BLaER1 (cell line): Measurements from ENCODE around the gene PPARA.

Experiments used
- H3K27ac ChIP-seq: shearing (Covaris generic); formaldehyde crosslinking; 2 replicates; pipeline ENCODE4 v1.8.1; 2022
- H3K27me3 ChIP-seq: shearing (Covaris generic); formaldehyde crosslinking; 2 replicates; pipeline ENCODE4 v1.8.1; 2022
- H3K36me3 ChIP-seq: shearing (Covaris generic); formaldehyde crosslinking; 2 replicates; pipeline ENCODE4 v1.8.1; 2022
- H3K4me1 ChIP-seq: shearing (Covaris generic); formaldehyde crosslinking; 2 replicates; pipeline ENCODE4 v1.8.1; 2022
- H3K4me2 ChIP-seq: shearing (Covaris generic); formaldehyde crosslinking; 2 replicates; pipeline ENCODE4 v1.8.1; 2022
- H3K4me3 ChIP-seq: shearing (Covaris generic); formaldehyde crosslinking; 2 replicates; pipeline ENCODE4 v1.8.1; 2022
- H3K9ac ChIP-seq: shearing (Covaris generic); formaldehyde crosslinking; 2 replicates; pipeline ENCODE4 v1.8.1; 2022
- H3K9me3 ChIP-seq: shearing (Covaris generic); formaldehyde crosslinking; 2 replicates; pipeline ENCODE4 v1.8.1; 2022
- H4K20me1 ChIP-seq: shearing (Covaris generic); formaldehyde crosslinking; 2 replicates; pipeline ENCODE4 v1.8.1; 2022
- Cebpa-rat ChIP-seq: shearing (Covaris generic); IDR thresholded peaks from 2 replicates; pipeline ENCODE4 v1.8.1; 2022

The PPARA gene

GRCh38 chr22:46267431-46268279 lies 117.3 kb downstream of the PPARA start, which contains the start of gene TTC38:
TTC38 (plus strand) TSS chr22:46268008; CDS start chr22:46268040, 32 bp downstream.
- Histone ChIP-seq H3K27me3 (peaks cover 17% of the 10 kb centered on the region), H3K9ac (peak within 1 kb of the TSS; percentile 60), H3K4me3 (peak within 1 kb of the TSS; percentile 67), H4K20me1 (no peaks in the 10 kb centered on the region), H3K9me3 (peaks cover 43% of the 10 kb centered on the region), H3K36me3 (no peaks in the 10 kb centered on the region; the same call in 1 of the 2 replicates), H3K27ac (no peak within 1 kb of the TSS; the same call in 1 of the 2 replicates), H3K4me1 (peaks cover 35% of the 10 kb centered on the region), H3K4me2 (peak within 1 kb of the TSS; percentile 91)
- no peak for TF ChIP-seq Cebpa-rat

DNA sequence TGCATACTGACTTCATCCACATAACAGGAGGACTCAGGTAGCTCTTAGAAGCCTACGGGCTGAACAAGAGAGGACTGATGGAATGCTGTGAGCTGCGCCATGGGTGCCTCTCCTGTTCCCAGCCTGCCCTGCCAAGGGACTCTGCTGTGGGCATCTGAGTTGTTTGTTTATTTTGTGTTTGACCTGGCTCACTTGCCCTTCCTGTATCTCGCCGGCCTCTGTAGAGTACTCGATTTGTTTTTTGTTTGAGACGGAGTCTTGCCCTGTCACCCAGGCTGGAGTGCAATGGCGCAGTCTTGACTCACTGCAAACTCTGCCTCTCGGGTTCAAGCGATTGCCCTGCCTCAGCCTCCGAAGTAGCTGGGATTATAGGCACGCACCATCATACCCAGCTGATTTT lies 119.2 kb downstream of the PPARA start:
- no peak overlapping the region for H3K9ac ChIP-seq
- no peak overlapping the region for H3K27ac ChIP-seq
- no peak overlapping the region for H3K4me2 ChIP-seq
- no peak overlapping the region for H3K4me3 ChIP-seq
- H3K9me3 ChIP-seq = peaks cover 24% of the 10 kb centered on the region
- peaks cover 48% of the 10 kb centered on the region for H3K4me1 ChIP-seq
- no peaks in the 10 kb centered on the region for H4K20me1 ChIP-seq
- TF ChIP-seq Cebpa-rat = no peak
- H3K27me3 ChIP-seq = peaks cover 17% of the 10 kb centered on the region
- no peaks in the 10 kb centered on the region; the same call in 1 of the 2 replicates for H3K36me3 ChIP-seq

DNA sequence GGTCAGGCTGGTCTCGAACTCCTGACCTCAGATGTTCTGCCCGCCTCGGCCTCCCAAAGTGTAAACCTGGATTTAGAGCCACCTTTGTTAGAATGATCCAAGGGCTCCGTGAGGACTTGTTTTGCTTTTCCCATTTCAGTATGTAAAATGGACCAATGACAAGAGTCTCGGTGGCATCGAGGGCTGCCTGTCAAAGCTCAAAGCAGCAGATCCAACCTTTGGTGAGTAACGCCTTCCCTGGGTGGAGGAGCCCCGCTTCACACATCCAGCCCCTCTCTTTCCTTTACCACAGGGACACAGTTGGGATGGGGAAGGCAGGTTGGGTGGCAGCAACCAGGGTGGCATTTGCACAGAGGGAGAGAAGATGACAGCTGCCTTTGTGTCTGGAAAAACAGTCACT lies 121.9 kb downstream of the PPARA start:
- peaks cover 5% of the 10 kb centered on the region; the same call in 1 of the 2 replicates for H3K9me3 ChIP-seq
- H3K36me3 ChIP-seq = peaks cover 14% of the 10 kb centered on the region; the same call in 1 of the 2 replicates
- no peak overlapping the region for H3K4me3 ChIP-seq
- peaks cover 51% of the 10 kb centered on the region for H3K4me1 ChIP-seq
- H3K27ac ChIP-seq = no peak overlapping the region
- H3K27me3 ChIP-seq = peaks cover 10% of the 10 kb centered on the region
- no peaks in the 10 kb centered on the region for H4K20me1 ChIP-seq
- H3K4me2 ChIP-seq = peak overlapping the region; percentile 20
- TF ChIP-seq Cebpa-rat = no peak
- H3K9ac ChIP-seq = no peak overlapping the region

DNA sequence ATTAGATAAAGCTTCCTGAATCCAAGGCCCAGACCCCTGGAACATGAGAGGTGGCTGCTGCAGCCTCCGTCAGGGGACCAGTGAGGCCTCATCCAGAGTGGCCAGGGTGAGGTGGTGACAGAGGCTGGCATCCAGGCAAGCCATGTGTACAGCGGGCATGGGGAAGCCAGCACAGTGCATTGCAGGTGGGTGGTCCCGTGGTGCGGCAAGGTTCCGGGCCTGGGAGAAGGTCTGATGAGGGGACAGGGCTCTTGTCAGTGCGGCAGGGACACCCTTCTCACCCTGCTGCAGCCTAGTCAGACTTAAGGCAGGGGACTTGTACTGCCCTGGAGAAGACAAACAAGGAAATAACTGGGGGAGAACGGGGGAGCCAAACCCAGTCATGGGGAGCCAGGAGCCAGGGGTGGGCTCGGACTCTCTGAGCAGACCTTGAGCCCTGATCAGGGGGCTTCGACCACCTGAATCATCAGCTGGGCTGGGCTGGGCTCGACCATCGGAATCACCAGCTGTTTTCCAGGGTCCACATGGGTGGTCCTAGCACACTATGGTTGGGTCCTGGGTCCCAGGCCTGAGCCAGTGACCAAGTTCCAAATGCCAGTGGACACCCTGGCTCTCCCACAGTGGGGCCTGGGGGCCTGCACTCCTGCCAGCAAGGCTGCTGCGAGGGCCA lies 122.6 kb downstream of the PPARA start:
- Histone ChIP-seq H3K36me3 (peaks cover 18% of the 10 kb centered on the region; the same call in 1 of the 2 replicates), H4K20me1 (no peaks in the 10 kb centered on the region), H3K27me3 (peaks cover 6% of the 10 kb centered on the region), H3K4me3 (no peak overlapping the region), H3K9me3 (peaks cover 5% of the 10 kb centered on the region; the same call in 1 of the 2 replicates), H3K27ac (no peak overlapping the region), H3K9ac (no peak overlapping the region), H3K4me1 (peaks cover 46% of the 10 kb centered on the region), H3K4me2 (peak overlapping the region; percentile 8; the same call in 1 of the 2 replicates)
- TF ChIP-seq Cebpa-rat = no peak

DNA sequence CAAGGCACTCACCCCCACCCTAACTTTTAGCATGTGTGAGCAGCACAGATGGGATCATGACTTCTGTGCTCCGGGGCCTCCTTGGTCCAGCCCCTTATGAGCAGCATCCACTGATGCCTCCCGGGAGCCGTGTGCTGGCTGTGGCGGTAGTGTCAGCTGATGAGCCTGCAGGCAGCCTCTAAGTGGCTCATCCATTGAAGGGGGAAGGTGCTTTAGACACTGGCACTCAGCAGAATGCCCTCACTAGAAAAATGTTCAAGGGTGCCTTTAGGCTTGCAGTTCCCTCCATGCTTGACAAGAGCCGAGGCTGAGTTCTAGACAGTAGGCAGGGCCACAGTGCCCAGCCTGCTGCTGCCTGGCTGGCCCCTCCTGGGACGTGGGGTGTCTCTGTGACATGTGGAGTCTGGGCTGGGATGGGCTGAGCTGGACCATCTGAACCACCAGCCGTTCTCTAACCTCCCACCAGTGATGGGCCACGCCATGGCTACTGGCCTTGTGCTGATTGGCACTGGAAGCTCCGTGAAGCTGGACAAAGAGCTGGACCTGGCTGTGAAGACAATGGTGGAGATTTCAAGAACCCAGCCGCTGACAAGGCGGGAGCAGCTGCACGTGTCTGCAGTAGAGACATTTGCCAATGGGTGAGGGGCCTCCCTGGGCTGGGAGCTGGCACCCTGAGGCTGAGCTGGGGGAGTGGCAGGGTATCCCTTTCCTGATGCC lies 123.3 kb downstream of the PPARA start:
- no peak overlapping the region for H3K27ac ChIP-seq
- no peaks in the 10 kb centered on the region for H3K27me3 ChIP-seq
- H3K36me3 ChIP-seq = peaks cover 25% of the 10 kb centered on the region

GRCh38 chr22:46274381-46274780 lies 124.1 kb downstream of the PPARA start:
- Histone ChIP-seq H3K4me1 (peaks cover 39% of the 10 kb centered on the region), H3K36me3 (peaks cover 33% of the 10 kb centered on the region), H4K20me1 (no peaks in the 10 kb centered on the region), H3K4me3 (no peak overlapping the region), H3K9ac (no peak overlapping the region), H3K27me3 (no peaks in the 10 kb centered on the region), H3K27ac (no peak overlapping the region), H3K4me2 (no peak overlapping the region), H3K9me3 (peaks cover 5% of the 10 kb centered on the region; the same call in 1 of the 2 replicates)
- TF ChIP-seq Cebpa-rat = no peak

More for the DNA sequence above, 123.3 kb downstream of the PPARA start:
- Histone ChIP-seq H3K9me3 (peaks cover 5% of the 10 kb centered on the region; the same call in 1 of the 2 replicates), H3K4me3 (no peak overlapping the region), H4K20me1 (no peaks in the 10 kb centered on the region), H3K9ac (no peak overlapping the region), H3K4me1 (peaks cover 39% of the 10 kb centered on the region), H3K4me2 (no peak overlapping the region; the same call in 1 of the 2 replicates)
- TF ChIP-seq Cebpa-rat = no peak

DNA sequence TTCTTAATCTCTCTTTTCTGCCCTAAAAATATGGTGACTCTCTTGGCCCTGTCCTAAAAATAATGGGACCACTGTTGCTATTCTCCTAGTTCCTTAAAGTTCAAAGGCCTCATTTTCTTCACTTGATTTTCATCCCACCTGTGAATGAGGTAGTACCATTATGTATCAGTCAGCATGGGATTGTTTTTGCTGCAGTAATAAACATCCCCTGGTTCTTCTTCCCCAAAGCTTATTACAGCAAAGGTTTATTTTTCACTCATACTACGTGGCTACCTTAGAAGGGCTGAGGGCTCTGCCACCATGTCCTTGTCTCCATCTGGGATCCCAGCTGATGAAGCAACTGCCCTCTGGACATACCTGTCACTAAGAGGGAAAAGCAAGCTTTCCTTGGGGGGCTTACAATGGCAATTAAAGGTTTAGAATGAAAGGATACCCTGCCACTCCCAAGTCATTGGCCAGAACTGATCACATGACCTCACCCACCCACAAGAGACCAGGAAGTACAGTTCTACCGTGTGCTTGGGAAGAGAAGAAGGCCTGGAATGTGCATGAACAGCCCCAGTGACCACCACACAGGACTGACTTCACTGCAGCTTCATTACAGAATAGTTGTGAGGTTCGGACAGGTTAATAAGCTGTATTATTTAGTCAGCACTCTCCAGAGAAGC lies 125.3 kb downstream of the PPARA start:
- Histone ChIP-seq H3K36me3 (peaks cover 44% of the 10 kb centered on the region), H3K27ac (no peak overlapping the region), H3K9ac (no peak overlapping the region), H3K27me3 (no peaks in the 10 kb centered on the region), H3K4me3 (no peak overlapping the region), H3K9me3 (peaks cover 5% of the 10 kb centered on the region; the same call in 1 of the 2 replicates), H3K4me1 (peaks cover 42% of the 10 kb centered on the region), H4K20me1 (no peaks in the 10 kb centered on the region), H3K4me2 (no peak overlapping the region)
- TF ChIP-seq Cebpa-rat = no peak

DNA sequence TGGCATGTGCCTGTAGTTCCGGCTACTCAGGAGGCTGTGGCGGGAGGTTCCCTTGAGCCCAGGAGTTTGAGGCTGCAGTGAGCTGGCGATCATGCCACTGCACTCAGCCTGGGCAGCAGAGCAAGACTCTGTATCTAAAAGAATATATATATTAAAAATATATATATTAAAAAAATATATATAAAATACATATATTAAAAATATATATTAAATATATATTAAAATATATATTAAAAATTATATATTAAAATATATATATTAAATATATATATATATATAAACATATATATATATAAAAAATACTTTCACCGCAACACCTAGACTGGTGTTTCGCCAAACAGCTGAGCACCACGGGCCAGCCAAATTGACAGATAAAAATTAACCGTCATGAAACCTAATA lies 126.2 kb downstream of the PPARA start:
- Histone ChIP-seq H4K20me1 (no peaks in the 10 kb centered on the region), H3K9me3 (peaks cover 5% of the 10 kb centered on the region; the same call in 1 of the 2 replicates), H3K27ac (no peak overlapping the region), H3K4me1 (peaks cover 50% of the 10 kb centered on the region), H3K36me3 (peaks cover 47% of the 10 kb centered on the region), H3K4me3 (no peak overlapping the region), H3K9ac (no peak overlapping the region), H3K4me2 (no peak overlapping the region), H3K27me3 (no peaks in the 10 kb centered on the region)
- no peak for TF ChIP-seq Cebpa-rat
